Measurements from ENCODE around the gene BCL11B. TPM values are rescaled to one million over a fixed set of nuclear protein-coding genes. Genes with fewer than 3 reads are reported as not detected.
"Not testable (repeated sequence)": the region's sequence is repeated elsewhere in the genome, so short reads cannot be mapped to it uniquely, and the experiment has no call there.

The BCL11B gene
- total RNA-seq, 2 experiments from 2014 or later: 68.6 to 70.6 TPM

DNA sequence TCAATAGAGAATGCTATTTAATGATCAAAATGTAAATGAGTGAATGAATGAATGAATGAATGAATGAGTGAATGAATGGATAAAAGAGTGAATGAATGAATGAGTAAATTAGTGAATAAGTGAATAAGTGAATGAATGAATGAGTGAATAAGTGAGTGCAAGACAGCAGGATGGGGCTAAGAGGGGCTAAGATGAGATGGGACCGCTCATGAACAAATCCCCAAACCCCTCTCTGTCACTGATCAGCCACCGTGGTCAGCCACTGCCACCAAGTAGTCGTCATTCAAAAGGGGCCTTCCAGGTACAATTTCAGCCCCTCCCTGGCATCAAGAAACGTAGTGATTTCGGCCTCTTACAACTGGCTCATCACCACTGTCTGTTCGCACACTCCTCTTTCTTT, 79.2 kb downstream of the BCL11B start:
- H3K27me3 Mint-ChIP-seq (ENCODE audit: low read depth): no peaks in the 10 kb centered on the region
- H3K4me3 Mint-ChIP-seq: peak overlapping the region; percentile 88
- CTCF ChIA-PET: interaction anchor here (1.6 to 7.5 kb wide), 2 partner anchors 65 to 72 kb away, joined by 5 to 86 read pairs; no protein-coding TSS in a partner anchor
- POLR2A ChIA-PET: interaction anchor here (0.6 kb wide), 2 partner anchors 32 to 64 kb away, joined by 3 read pairs; no protein-coding TSS in a partner anchor
- peak overlapping the region; percentile 95 for H3K27ac Mint-ChIP-seq
- no peaks in the 10 kb centered on the region for H3K9me3 Mint-ChIP-seq (ENCODE audit: insufficient read depth)
- no peak for DNase-seq
- H3K4me1 Mint-ChIP-seq (ENCODE audit: low read depth): peaks cover 93% of the 10 kb centered on the region
- ATAC-seq: no peak
- peaks cover 72% of the 10 kb centered on the region for H3K36me3 Mint-ChIP-seq (ENCODE audit: low read depth)

DNA sequence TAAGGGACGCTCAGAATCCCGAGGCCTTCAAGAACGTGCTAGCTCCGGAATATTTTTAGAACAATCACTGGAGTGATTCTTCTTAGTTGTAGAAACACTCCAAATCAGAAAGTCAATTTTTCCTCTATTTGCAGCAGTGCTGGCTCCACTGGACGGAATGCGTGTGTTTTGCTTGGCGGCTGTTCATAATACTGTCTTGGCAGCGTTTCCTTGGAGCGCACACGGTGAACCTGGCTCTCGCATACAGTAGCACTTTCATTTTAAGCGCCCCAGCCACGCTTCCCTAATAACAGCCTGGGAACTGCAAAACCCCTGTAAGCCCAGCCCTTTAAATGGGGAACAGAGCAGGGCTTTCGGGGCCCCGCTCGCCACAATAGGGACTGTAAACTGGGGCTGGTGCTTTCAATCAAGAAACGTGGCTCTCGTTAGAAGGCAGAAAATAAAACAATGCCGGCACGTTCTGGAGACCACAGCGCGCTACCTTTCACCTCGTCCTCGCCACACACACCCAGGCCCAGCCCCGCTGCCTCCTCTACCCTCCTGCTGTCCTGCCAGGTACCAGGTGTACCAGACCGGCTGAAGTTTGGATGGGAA, 79.9 kb downstream of the BCL11B start:
- ATAC-seq (peak; percentile 20), DNase-seq (peak; percentile 56)
- H3K36me3 Mint-ChIP-seq (ENCODE audit: low read depth): peaks cover 69% of the 10 kb centered on the region
- H3K27ac Mint-ChIP-seq: peak overlapping the region; percentile 95
- POLR2A ChIA-PET: interaction anchor here (0.6 to 1.2 kb wide), 3 partner anchors 12 to 1214 kb away, joined by 3 to 5 read pairs (median 5); no protein-coding TSS in a partner anchor
- H3K4me3 Mint-ChIP-seq: peak overlapping the region; percentile 88
- CTCF ChIA-PET: interaction anchor here (0.9 to 7.5 kb wide), 7 partner anchors 11 to 1053 kb away, joined by 3 to 86 read pairs (median 5); partner anchors contain the start of gene BCL11B
- no peaks in the 10 kb centered on the region for H3K27me3 Mint-ChIP-seq (ENCODE audit: low read depth)
- H3K9me3 Mint-ChIP-seq (ENCODE audit: insufficient read depth): no peaks in the 10 kb centered on the region
- peaks cover 93% of the 10 kb centered on the region for H3K4me1 Mint-ChIP-seq (ENCODE audit: low read depth)

DNA sequence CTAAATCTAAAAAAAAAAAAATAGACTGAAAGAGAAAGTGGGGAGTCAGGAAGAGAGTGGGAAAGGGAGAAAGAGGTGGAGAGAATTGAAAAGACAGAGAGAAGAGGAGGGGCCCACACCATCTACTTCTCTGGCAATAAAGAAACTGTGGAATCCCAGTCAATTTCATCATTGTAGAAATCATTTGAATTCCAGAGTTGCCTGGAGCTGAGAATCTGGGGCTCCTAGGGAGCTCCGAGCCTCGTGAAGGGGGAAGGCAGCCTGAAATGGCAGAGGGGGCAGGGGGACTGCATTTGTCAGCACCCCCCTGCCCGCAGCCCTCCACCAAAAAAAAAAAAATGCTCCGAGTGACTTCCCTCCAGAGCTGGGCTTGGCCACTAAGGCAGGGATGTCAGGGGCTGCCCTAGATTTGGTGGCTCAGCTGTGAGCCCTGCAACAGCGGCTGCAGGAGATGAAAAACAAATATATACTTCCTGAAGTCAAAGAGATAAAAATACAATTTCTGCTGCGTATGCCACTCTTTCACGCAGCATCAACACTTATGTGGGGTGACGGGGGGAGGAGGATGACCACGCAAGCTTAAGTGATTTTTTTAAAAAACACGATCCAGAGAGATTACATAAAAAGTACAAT, 80.5 kb downstream of the BCL11B start:
- peak overlapping the region; percentile 95 for H3K27ac Mint-ChIP-seq
- DNase-seq (no peak), ATAC-seq (peak; percentile 12)
- POLR2A ChIA-PET: interaction anchor here (1.0 to 1.2 kb wide), 2 partner anchors 12 to 1214 kb away, joined by 5 read pairs; no protein-coding TSS in a partner anchor
- H3K9me3 Mint-ChIP-seq (ENCODE audit: insufficient read depth): no peaks in the 10 kb centered on the region
- CTCF ChIA-PET: interaction anchor here (0.6 to 7.5 kb wide), 8 partner anchors 11 to 1202 kb away, joined by 3 to 86 read pairs (median 4); partner anchors contain the start of gene BCL11B
- peaks cover 93% of the 10 kb centered on the region for H3K4me1 Mint-ChIP-seq (ENCODE audit: low read depth)
- peaks cover 67% of the 10 kb centered on the region for H3K36me3 Mint-ChIP-seq (ENCODE audit: low read depth)
- peak overlapping the region; percentile 88 for H3K4me3 Mint-ChIP-seq
- no peaks in the 10 kb centered on the region for H3K27me3 Mint-ChIP-seq (ENCODE audit: low read depth)

DNA sequence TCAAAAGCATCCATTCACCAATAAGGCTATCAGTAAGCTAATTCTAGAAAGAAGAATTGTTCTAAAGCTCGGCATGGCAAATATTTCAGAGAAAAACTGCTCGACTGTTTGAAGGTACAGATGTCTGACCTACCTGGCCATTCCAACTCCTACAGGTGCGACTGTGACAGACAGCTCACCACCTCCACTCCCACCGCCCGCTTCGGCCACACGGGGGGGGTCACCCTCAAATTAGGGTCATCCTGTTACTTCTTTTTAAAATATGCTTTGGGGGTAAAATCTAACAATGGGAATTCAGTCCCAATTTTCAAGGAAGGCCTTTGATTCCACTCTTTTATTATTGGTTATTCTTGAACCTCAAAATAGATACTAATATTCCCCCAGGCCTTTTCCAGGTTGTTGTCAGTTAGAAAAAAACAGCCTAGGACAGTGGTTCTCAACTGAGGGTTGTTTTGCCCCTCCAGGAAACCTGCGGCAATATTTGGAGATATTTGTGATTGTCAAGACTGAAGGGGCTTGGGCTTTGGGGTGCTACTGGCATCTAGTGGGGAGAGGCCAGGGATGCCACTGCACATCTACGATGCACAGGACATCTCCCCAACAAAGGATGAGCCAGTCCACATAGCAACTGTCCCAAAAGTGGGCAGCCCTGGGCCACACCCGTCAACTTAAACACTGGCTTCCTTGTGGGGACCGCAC, 81.2 kb downstream of the BCL11B start:
- Mint-ChIP-seq H3K9me3 (ENCODE audit: insufficient read depth) (no peaks in the 10 kb centered on the region), H3K27ac (peak overlapping the region; percentile 95), H3K4me3 (peak overlapping the region; percentile 88), H3K36me3 (ENCODE audit: low read depth) (peaks cover 67% of the 10 kb centered on the region), H3K27me3 (ENCODE audit: low read depth) (no peaks in the 10 kb centered on the region), H3K4me1 (ENCODE audit: low read depth) (peaks cover 93% of the 10 kb centered on the region)
- peak; percentile 66 for DNase-seq
- ChIA-PET CTCF (interaction anchor here (0.6 to 7.5 kb wide), 9 partner anchors 12 to 1202 kb away, joined by 3 to 86 read pairs (median 5); partner anchors contain the start of gene BCL11B), POLR2A (interaction anchor here (0.7 to 1.4 kb wide), 3 partner anchors 13 to 75 kb away, joined by 3 to 5 read pairs (median 5); no protein-coding TSS in a partner anchor)
- ATAC-seq: peak; percentile 25

DNA sequence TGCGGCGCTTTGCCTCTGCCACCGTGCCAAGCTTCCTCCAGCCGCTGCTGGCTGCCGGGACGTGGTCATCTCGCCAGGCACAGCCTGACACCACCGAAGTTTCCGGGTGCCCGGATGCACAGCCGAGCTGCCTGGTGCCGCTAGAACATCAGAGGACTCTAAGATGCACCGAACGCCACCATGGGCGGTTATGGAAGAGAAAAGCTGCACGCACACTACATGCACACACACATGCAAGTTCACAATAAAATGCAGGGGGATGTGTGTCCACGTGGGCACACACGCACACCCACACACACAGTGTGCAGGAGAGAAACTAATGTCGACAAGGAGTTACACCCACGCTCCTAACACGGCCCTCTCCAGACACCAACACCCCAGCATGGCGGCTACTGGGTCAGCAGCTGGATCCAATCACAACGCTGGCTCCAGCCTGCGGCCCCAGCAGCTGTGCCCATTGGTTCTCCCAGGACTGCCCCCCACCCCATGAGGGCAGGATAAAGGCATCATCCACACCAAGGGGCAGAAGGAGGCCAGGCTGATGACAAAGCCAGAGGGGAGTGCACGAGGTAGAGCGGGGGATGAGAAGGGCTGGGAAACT, 82.7 kb downstream of the BCL11B start:
- Mint-ChIP-seq H3K36me3 (ENCODE audit: low read depth) (peaks cover 63% of the 10 kb centered on the region), H3K27ac (peak overlapping the region; percentile 96), H3K4me1 (ENCODE audit: low read depth) (peaks cover 93% of the 10 kb centered on the region), H3K4me3 (peak overlapping the region; percentile 82), H3K9me3 (ENCODE audit: insufficient read depth) (no peaks in the 10 kb centered on the region), H3K27me3 (ENCODE audit: low read depth) (no peaks in the 10 kb centered on the region)
- CTCF ChIA-PET: interaction anchor here (0.8 to 7.5 kb wide), 19 partner anchors 8 to 1211 kb away, joined by 3 to 86 read pairs (median 4); partner anchors contain the start of gene BCL11B
- ATAC-seq: peak; percentile 52
- POLR2A ChIA-PET: interaction anchor here (0.6 to 2.5 kb wide), 11 partner anchors 9 to 1211 kb away, joined by 3 to 14 read pairs (median 4); partner anchors contain the start of gene BCL11B
- DNase-seq: peak; percentile 80

DNA sequence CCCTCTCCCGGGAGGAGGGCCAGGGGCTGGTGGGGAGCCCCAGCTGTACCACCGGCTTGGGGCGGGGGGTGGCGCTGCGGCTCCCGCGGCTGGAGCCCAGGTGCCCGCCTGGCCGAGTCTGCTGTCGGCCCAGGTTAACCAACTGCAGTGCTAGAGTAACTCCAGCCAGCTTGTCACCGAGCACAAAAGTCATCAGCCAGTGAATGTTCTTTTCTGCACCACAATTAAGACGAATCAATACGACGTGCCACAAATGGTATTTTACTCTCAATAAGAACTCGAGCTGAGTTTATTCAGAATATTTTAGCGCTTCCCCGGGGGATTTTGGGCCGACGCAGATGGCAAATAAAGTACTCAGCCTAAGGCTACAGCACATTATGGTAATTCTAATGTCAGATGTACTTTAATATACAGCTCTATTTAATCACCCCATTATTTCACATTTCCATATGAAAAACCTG, 83.2 kb downstream of the BCL11B start:
- Mint-ChIP-seq H3K27ac (peak overlapping the region; percentile 96), H3K4me3 (peak overlapping the region; percentile 82), H3K9me3 (ENCODE audit: insufficient read depth) (no peaks in the 10 kb centered on the region), H3K36me3 (ENCODE audit: low read depth) (peaks cover 63% of the 10 kb centered on the region), H3K4me1 (ENCODE audit: low read depth) (peaks cover 93% of the 10 kb centered on the region), H3K27me3 (ENCODE audit: low read depth) (no peaks in the 10 kb centered on the region)
- ChIA-PET POLR2A (interaction anchor here (0.6 to 2.5 kb wide), 12 partner anchors 9 to 1211 kb away, joined by 3 to 14 read pairs (median 4); partner anchors contain the start of gene BCL11B), CTCF (interaction anchor here (0.8 to 7.5 kb wide), 20 partner anchors 9 to 1211 kb away, joined by 3 to 86 read pairs (median 4); partner anchors contain the start of gene BCL11B)
- DNase-seq: peak; percentile 60
- ATAC-seq: peak; percentile 21

DNA sequence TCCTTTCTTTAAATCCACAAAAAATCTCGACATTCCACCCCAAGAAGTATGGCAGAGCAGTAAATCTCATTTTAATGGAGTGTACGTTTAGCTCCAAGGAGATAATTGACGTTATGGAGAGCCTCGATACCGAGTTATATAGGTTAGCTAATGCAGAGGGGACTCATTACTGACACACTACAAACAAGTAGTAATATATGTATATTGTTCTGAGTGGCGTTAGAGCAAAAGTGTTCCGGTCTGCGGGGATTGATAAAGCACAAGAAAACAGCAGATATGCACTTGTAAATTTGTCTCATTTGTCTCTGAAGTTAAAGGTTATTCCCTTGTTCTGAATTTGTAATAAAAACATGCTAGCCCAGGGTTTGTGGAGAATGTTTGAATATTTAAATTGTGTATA, 84.1 kb downstream of the BCL11B start:
- peaks cover 64% of the 10 kb centered on the region for H3K36me3 Mint-ChIP-seq (ENCODE audit: low read depth)
- DNase-seq: no peak

DNA sequence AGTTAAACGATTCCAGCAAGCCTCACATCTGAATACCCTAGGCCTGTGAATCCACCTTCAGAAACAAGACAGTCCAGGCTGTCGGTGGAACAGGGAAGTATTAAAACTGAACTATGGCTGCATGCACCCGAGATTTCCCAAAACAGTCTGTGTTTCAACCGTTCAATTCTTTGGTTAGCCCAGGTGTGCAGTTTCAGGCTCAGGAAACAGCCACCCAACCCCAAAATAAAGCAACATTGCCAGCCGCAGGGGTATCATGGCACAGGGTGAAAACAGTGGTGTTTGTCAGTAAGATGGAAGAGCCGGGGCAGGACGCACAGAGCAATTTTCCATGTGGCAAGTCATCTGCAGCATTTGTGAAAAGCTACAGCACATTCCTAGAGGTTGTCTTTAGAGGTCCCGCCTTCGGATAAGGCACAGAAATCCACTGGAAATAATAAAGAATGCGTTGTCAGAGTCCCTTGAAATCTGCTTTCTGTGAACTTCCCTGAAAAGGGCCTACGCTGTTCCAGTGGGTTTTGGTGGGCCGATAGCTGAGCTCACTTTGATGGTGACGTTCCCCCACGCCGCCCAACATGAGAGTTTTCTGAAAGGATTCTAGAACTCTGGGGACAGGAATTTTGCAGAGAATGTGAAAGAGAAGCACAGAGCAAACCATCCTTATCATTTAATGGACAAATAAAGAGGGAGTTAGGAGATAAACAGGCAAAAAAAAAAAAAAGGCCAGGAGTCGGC, 84.9 kb downstream of the BCL11B start:
- Mint-ChIP-seq H3K4me3 (peak overlapping the region; percentile 54), H3K4me1 (ENCODE audit: low read depth) (peaks cover 93% of the 10 kb centered on the region), H3K9me3 (ENCODE audit: insufficient read depth) (no peaks in the 10 kb centered on the region), H3K27me3 (ENCODE audit: low read depth) (no peaks in the 10 kb centered on the region), H3K36me3 (ENCODE audit: low read depth) (peaks cover 64% of the 10 kb centered on the region), H3K27ac (peak overlapping the region; percentile 96)
- POLR2A ChIA-PET: interaction anchor here (0.6 to 1.6 kb wide), 5 partner anchors 47 to 1548 kb away, joined by 3 to 6 read pairs (median 3); no protein-coding TSS in a partner anchor
- CTCF ChIA-PET: interaction anchor here (0.8 to 7.5 kb wide), 8 partner anchors 21 to 1048 kb away, joined by 3 to 86 read pairs (median 4); no protein-coding TSS in a partner anchor
- ATAC-seq: no peak
- DNase-seq: no peak

More for the DNA sequence above, 84.1 kb downstream of the BCL11B start:
- Mint-ChIP-seq H3K9me3 (ENCODE audit: insufficient read depth) (no peaks in the 10 kb centered on the region), H3K27ac (peak overlapping the region; percentile 96), H3K27me3 (ENCODE audit: low read depth) (no peaks in the 10 kb centered on the region), H3K4me1 (ENCODE audit: low read depth) (peaks cover 93% of the 10 kb centered on the region), H3K4me3 (peak overlapping the region; percentile 54)
- ATAC-seq: no peak
- CTCF ChIA-PET: interaction anchor here (0.5 to 7.5 kb wide), 13 partner anchors 9 to 1049 kb away, joined by 3 to 86 read pairs (median 4); no protein-coding TSS in a partner anchor
- POLR2A ChIA-PET: interaction anchor here (1.1 to 2.5 kb wide), 6 partner anchors 47 to 84 kb away, joined by 3 to 14 read pairs (median 5); partner anchors contain the start of gene BCL11B

DNA sequence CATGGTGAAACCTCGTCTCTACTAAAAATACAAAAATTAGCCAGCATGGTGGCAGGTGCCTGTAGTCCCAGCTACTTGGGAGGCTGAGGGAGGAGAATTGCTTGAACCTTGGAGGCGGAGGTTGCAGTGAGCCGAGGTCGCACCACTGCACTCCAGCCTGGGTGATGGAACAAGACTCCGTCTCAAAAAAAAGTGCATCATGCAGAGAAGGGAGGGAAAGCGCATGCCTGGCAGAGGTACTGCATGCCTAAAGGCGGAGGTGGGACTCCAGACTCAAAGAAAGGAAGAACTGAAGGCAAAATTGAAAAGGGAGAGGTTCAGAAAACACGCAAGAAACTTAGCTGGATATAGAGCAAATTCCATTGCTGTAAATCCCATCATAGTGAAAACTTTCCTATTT, 85.7 kb downstream of the BCL11B start:
- peak overlapping the region; percentile 60 for H3K4me3 Mint-ChIP-seq

DNA sequence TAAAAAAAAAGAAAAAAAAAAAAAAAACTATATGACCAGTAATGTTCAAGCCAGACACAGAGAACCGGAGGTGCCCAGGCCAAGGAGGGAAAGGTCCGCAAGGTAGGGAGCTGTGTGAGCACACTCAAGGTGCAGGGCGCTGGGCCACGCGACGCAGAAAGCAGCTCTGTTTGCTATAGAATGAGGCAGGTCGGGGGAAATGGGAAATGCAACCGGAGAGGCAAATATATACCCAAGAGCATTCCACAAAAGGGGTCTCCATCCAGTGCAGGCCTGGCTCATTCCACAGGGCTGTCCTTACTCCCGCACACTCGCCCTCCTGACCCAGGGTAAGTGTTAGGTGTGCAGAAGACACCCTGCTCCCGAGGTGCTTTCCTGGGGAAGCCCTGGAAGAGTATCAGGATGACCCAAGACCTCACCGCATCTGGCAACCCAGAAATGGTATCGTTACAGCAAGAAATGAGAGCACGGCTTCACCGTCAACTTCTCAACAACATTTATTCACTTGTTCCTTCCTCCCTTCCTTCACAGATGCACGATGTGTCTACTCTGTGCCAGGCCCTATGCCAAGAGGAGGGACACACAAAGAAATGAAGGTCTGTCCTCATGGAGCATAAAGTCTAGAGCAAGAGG, 86.4 kb downstream of the BCL11B start:
- DNase-seq (peak; percentile 28), ATAC-seq (no peak)
- H3K4me1 Mint-ChIP-seq (ENCODE audit: low read depth): peaks cover 93% of the 10 kb centered on the region
- H3K9me3 Mint-ChIP-seq (ENCODE audit: insufficient read depth): no peaks in the 10 kb centered on the region
- ChIA-PET CTCF (interaction anchor here (1.1 to 1.3 kb wide), 2 partner anchors 45 to 80 kb away, joined by 3 to 5 read pairs; no protein-coding TSS in a partner anchor), POLR2A (no interaction called here)
- peak overlapping the region; percentile 89 for H3K27ac Mint-ChIP-seq
- H3K36me3 Mint-ChIP-seq (ENCODE audit: low read depth): peaks cover 69% of the 10 kb centered on the region
- peak overlapping the region; percentile 60 for H3K4me3 Mint-ChIP-seq
- H3K27me3 Mint-ChIP-seq (ENCODE audit: low read depth): no peaks in the 10 kb centered on the region

More for the DNA sequence above, 85.7 kb downstream of the BCL11B start:
- H3K27me3 Mint-ChIP-seq (ENCODE audit: low read depth); ATAC-seq; POLR2A ChIA-PET; DNase-seq; H3K9me3 Mint-ChIP-seq (ENCODE audit: insufficient read depth): not testable (repeated sequence)
- CTCF ChIA-PET: interaction anchor here (1.7 to 7.5 kb wide), 3 partner anchors 68 to 1048 kb away, joined by 5 to 86 read pairs (median 21); no protein-coding TSS in a partner anchor
- Mint-ChIP-seq H3K27ac (peak overlapping the region; percentile 89), H3K36me3 (ENCODE audit: low read depth) (peaks cover 68% of the 10 kb centered on the region), H3K4me1 (ENCODE audit: low read depth) (peaks cover 93% of the 10 kb centered on the region)
